Muscle of back (tissue), 11 donors: ENCODE results near the gene DUSP19. TPM values are rescaled to one million over a fixed set of nuclear protein-coding genes. Genes with fewer than 3 reads are reported as not detected.

Experiments used
- DNase-seq, 3 donors: peaks; one replicate each; pipeline versions ENCODE4 v3.0.0 to v3.0.0-alpha.2; 2013
- polyA plus RNA-seq, 10 donors: library from polyadenylated mRNA; unstranded; fragments of 120-200 nt; gene quantifications; one replicate each; pipeline ENCODE4 v1.2.1, GENCODE V29; 2013; ENCODE audit not compliant: insufficient read length in 10 of 10

The DUSP19 gene
- polyA plus RNA-seq, 10 donors = 1.5 to 2.7 (median 2.1) TPM

DNA sequence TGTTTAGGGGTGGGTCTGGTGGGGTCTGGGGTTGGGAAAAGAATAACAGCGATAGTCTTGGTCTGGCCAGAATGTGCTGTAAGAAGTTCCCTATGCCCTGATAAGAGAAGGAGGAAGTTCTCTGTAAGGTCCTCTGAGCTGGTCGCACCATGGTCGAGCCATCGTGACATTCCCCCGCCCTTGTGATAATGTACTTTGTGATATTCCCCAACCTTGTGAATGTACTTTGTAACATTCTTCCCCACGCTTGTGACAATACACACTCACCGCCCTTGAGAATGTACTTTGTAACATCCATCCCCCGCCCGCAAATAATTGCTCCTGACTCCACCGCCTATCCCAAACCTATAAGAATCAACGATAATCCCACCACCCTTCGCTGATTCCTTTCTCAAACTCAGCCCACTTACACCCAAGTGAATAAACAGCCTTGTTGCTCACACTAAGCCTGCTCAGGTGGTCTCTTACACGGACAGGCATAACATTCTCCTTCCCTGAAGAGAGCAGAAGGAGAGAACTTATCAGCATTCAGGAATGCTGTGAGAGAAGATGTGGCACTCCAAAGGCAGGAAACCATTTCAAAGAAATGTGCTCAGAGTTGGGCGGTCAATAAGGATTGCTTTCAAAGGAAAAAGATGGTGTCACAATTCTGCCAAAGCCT lies 17.8 kb upstream of the DUSP19 start:
- DNase-seq = no peak

- DNase-seq = peak in 1 of 3 donors; percentile 15
Observed at GRCh38 chr2:183063083-183063482, 15.5 kb upstream of the DUSP19 start.

GRCh38 chr2:183068561-183068960 lies 10.0 kb upstream of the DUSP19 start:
- DNase-seq = peak in 1 of 3 donors; percentile 16

GRCh38 chr2:183069174-183069573 lies 9.4 kb upstream of the DUSP19 start:
- DNase-seq = no peak

GRCh38 chr2:183070942-183071844 lies 7.4 kb upstream of the DUSP19 start:
- peak in 1 of 3 donors; percentile 26 for DNase-seq

GRCh38 chr2:183072177-183072576 lies 6.4 kb upstream of the DUSP19 start:
- no peak for DNase-seq

DNA sequence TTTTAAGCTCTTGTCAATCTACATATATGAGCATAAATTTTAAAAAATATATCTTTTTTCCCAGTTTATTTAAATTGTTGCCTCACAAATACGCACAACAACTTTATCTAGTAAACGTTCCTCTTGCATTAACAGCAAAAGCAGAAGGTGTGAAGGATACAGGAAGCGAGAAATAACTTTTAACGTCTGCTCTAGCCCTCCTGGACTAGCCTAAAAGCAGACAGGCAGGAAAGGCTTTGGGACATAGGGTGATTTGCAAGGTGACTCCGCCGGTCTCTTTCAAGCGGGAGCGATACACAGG lies 434 bp upstream of the DUSP19 start:
- peak in 1 of 3 donors; percentile 11 for DNase-seq

GRCh38 chr2:183079139-183079775 lies 710 bp downstream of the DUSP19 start:
- no peak for DNase-seq

DNA sequence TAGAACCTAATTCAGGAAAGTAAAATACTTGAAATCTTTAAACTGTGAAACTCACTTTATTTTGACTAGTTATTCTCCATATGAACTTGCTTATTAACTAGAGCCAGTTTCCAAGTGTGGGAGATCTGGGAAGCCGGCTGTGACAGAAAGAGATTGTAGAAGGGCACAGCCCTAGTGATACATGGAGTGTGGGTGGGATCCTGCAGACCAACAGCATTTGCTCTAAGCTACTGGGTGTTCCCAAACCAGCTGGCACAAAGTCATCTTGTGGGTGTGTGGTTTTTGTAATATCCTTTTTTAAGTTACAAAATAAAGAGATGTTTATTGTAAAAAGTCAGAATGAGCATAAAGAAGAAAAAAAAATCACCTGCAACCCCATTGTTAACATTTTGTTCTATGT lies 3.4 kb downstream of the DUSP19 start:
- DNase-seq = no peak

- no peak for DNase-seq
Observed at GRCh38 chr2:183088061-183088460, 9.5 kb downstream of the DUSP19 start.

GRCh38 chr2:183089192-183089851 lies 10.8 kb downstream of the DUSP19 start:
- DNase-seq = no peak

- DNase-seq = no peak
Observed at GRCh38 chr2:183091318-183091953, 12.9 kb downstream of the DUSP19 start.

DNA sequence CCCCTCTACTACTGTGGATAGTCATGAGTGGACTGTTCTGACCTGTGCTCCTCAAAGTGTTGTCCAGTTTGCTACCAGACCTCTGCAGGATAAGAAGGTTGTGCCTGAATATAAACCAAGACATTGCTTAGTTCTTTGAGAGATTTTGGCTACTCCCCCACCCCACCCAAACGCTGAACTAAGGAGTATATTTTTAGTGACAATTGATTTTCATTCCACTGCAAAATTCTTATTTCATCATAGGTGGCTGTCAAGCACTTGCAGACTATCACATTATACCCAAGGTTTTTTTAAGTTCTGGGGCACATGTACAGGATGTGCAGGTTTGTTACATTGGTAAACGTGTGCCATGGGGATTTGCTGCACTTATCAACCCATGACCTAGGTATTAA lies 13.4 kb downstream of the DUSP19 start:
- no peak for DNase-seq

DNA sequence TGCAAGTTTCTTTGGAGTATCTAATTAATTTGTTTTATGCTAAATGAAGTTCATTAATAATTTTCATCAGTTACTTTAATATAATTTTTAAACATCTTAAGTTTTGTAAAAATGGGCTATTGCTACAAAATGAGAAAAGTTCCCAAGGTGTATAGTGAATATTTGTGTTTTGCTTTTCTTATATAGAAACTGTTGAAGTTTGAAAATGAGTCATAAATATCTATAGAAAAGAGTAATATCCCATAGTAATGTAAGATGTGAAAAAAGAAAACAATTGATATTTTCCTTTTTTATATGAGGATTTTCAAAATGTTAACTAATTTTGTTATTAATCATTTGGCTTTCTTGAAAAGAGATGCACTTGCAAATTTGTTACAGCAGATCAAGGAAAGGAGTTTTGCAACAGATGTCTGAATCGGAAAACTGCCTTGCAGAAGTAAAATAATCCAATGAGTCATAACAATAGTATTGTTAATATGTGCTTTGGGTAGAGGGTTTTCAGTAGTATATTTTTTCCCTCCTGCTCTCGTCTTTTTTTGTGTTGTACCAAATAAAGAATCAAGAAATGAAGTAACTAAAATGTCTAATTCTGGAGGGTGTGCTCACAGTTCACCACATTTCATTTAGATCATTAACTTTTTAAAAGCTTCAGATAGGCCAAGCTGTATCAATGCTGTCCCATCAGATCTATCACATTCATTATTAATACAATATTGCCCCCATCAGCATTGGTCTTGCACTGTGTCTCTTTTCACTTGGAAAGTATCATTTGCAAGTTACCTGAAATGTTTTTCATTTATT lies 15.5 kb downstream of the DUSP19 start:
- DNase-seq = peak in 2 of 3 donors; percentile 9 to 12

GRCh38 chr2:183105402-183106134 lies 27.0 kb downstream of the DUSP19 start:
- DNase-seq = no peak

- DNase-seq = no peak
Observed at GRCh38 chr2:183112577-183112976, 34.0 kb downstream of the DUSP19 start.

- DNase-seq = no peak
Observed at GRCh38 chr2:183113630-183114029, 35.1 kb downstream of the DUSP19 start.

DNA sequence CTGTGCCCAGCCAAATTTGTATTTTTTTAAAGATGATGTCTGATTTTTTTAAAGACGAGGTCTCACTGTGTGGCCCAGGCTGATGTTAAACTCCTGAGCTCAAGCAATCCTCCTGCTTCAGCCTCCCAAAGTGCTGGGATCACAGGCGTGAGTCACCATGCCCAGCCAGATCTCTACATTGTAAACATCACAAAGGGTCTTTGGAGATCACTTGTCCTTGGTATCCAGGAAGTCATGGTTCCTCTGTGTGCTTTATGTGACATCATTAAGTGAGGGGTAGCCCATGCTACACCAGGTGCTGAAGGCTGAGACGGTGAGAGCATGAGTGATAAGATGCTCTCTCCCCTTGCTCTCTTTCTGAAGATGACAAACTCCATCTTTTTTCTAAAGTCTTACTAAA lies 38.7 kb downstream of the DUSP19 start:
- DNase-seq = no peak

DNA sequence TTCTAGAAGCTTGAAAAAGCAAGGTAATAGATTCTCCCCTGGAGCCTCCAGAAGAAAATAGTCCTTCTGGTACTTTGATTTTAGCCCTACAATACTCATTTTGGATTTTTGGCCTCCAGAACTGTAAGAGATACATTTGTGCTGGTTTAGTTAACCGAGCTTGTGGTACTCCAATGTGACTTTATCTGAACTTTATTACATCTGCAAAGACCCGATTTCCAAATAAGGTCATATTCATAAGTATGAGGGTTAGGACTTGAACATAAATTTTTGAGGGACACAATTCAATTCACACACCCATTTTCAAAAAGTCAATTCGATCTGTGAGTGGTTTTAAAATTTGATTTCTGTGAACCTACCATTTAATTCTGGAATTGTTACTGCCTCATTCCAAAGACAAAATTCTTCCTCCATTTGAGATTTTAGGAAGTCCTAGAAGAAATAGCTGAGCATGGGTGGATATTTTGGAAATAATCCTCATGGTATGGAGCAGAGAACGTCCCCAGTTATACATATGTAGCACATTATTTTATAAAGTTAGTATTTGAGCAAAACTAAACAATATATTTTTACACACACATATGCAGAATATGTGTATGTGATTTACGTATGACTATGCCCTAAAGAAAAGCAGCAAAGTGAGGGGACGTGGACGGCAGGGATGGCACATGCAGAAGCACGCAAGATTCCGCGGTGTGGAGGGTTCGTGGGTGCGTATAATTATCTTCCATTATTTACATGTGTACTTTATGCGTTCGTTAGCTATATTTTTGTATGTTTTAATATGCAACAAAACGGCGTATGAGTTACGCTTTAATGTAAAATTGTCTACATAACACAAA lies 44.8 kb downstream of the DUSP19 start:
- no peak for DNase-seq

DNA sequence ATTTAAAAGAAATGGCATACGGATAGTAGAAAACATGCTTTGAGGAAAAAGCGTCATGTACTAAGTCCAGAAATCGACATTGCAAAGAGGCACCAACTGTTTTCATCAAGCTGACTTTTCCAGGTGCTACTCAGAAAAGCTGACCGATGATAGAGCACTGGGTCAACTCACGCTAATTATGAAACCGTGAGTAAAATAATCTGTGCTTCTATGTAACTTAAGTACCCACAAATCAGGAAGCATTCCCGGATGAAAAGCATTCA lies 45.3 kb downstream of the DUSP19 start:
- no peak for DNase-seq
